ENCODE measurements around the gene CDH18. TPM values are rescaled to one million over a fixed set of nuclear protein-coding genes. Genes with fewer than 3 reads are reported as not detected.

Gene CDH18
- total RNA-seq, 3 donors from 2014 or later, result 0.76 TPM; not detected in 2

DNA sequence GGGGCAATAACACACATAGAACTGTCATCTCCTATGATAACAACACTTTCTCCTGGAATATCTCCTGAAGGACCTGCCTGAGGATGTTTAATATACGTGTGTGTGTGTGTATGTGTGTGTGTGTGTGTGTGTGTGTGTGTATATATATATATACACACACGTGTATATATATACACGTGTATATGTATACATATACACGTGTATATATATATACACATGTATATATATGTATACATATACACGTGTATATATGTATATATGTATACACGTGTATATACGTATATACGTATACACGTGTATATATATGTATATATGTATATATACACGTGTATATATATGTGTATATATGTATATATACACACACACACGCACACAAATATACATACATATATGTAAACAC, 27.5 kb downstream of the CDH18 start:
- no peaks in the 10 kb centered on the region for H3K9me3 ChIP-seq
- no peaks in the 10 kb centered on the region for H3K4me1 ChIP-seq (ENCODE audit: low read depth)
- H3K4me3 ChIP-seq, result no peak overlapping the region
- intact Hi-C loops (cut with DNase I, micrococcal nuclease), result no loop called here
- ATAC-seq (no peak), DNase-seq (no peak)
- TF ChIP-seq, protein P1, sequence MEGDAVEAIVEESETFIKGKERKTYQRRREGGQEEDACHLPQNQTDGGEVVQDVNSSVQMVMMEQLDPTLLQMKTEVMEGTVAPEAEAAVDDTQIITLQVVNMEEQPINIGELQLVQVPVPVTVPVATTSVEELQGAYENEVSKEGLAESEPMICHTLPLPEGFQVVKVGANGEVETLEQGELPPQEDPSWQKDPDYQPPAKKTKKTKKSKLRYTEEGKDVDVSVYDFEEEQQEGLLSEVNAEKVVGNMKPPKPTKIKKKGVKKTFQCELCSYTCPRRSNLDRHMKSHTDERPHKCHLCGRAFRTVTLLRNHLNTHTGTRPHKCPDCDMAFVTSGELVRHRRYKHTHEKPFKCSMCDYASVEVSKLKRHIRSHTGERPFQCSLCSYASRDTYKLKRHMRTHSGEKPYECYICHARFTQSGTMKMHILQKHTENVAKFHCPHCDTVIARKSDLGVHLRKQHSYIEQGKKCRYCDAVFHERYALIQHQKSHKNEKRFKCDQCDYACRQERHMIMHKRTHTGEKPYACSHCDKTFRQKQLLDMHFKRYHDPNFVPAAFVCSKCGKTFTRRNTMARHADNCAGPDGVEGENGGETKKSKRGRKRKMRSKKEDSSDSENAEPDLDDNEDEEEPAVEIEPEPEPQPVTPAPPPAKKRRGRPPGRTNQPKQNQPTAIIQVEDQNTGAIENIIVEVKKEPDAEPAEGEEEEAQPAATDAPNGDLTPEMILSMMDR (IDR thresholded peaks at IDR 0.05), result no peak
- H3K36me3 ChIP-seq (ENCODE audit: low read depth), result no peaks in the 10 kb centered on the region

DNA sequence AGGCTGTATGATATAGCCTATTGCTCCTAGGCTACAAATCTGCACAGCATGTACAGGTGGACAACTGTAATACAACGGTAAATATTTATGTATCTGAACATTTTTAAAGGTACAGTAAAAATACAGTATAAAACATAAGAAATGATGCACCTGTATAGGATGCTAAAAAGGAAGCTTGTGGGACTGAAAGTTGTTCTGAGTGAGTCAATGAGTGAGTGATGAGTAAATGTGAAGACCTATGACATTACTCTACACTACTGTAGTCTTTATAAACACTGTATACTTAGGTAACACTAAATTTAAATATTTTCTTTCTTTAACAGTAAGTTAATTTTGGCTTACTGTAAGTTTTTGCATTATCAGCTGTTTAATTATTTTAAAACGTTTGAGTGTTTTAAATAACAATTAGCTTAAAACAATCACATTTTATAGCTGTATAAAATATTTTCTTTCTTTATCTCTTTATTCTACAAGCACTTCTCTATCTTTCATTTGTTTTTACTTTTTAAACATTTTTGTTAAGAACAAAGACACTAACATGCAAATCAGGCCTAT, 28.1 kb downstream of the CDH18 start:
- TF ChIP-seq, protein P1 (IDR thresholded peaks at IDR 0.05), result no peak
- ATAC-seq (no peak), DNase-seq (no peak)
- H3K4me1 ChIP-seq (ENCODE audit: low read depth), result no peaks in the 10 kb centered on the region
- no peak overlapping the region for H3K4me3 ChIP-seq
- H3K36me3 ChIP-seq (ENCODE audit: low read depth), result no peaks in the 10 kb centered on the region
- intact Hi-C loops (cut with DNase I, micrococcal nuclease), result no loop called here
- no peaks in the 10 kb centered on the region for H3K9me3 ChIP-seq

DNA sequence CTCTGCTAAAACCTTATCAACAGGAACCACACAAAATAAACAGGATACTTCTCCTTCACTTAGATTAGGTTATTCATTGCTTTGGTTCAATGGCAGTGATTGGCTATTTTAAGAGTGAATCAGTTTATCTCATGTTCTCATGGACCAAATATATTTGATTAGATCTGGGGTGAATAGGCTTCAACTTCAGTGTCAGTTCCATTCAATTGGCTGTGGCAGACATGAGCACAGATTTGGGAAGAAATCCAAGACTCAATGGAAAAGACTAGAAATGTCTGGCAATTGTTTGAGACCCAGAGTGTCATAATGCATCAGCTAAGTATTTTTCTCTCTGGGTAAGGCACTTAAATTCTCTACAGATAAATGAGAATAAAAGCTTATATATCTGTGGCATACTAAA, 37.1 kb downstream of the CDH18 start:
- Histone ChIP-seq H3K36me3 (ENCODE audit: low read depth) (no peaks in the 10 kb centered on the region), H3K9me3 (no peaks in the 10 kb centered on the region), H3K4me3 (no peak overlapping the region), H3K4me1 (ENCODE audit: low read depth) (no peaks in the 10 kb centered on the region)
- no peak for ATAC-seq
- no peak for DNase-seq
- intact Hi-C loops (cut with DNase I, micrococcal nuclease), result no loop called here
- TF ChIP-seq, protein P1 (IDR thresholded peaks at IDR 0.05), result no peak

DNA sequence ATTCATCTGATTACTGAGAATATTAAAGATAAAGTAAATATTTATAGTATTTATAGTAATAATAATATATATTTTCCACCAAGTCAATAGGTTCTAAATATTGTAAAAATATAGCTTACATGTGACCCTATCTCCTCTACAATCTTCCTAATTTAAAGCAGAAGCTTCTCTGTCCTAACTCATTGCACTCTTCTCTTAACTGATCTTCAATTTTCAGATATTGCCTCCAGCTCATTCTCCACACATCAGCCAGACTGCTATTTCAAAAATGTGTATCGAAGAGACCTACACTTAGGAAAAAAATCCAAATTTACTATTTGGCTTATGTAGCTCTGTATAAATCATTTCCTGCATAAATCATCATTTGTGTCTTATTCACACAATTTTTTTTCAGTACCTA, 47.8 kb downstream of the CDH18 start:
- DNase-seq, result no peak
- no peaks in the 10 kb centered on the region for H3K4me1 ChIP-seq (ENCODE audit: low read depth)
- no peaks in the 10 kb centered on the region for H3K9me3 ChIP-seq
- ATAC-seq, result no peak
- H3K36me3 ChIP-seq (ENCODE audit: low read depth), result no peaks in the 10 kb centered on the region
- TF ChIP-seq, protein P1 (IDR thresholded peaks at IDR 0.05), result no peak
- no peak overlapping the region for H3K4me3 ChIP-seq
- intact Hi-C loops (cut with DNase I, micrococcal nuclease), result no loop called here

DNA sequence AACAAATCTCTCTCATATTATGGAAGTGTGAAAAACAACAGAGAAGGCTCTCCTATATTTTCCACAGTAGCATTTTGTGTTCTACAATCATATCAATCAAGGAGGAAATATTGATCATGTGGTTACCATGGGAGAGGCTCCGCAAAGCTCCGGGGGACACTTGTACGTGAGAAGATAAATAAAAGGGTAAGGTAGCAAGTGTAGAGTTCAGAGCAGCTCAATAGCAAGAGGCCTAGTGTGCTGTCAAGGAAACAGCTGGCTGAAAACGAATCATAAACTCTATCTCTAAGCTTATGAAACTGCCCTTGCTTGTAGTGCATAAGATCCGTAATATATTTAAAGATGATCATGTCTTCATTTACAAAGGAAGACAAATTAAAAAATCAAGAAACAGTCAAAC, 57.5 kb downstream of the CDH18 start:
- Histone ChIP-seq H3K4me1 (ENCODE audit: low read depth) (no peaks in the 10 kb centered on the region), H3K9me3 (no peaks in the 10 kb centered on the region), H3K36me3 (ENCODE audit: low read depth) (no peaks in the 10 kb centered on the region), H3K4me3 (no peak overlapping the region)
- no peak for ATAC-seq
- TF ChIP-seq, protein P1 (IDR thresholded peaks at IDR 0.05), result no peak
- intact Hi-C loops (cut with DNase I, micrococcal nuclease), result no loop called here
- no peak for DNase-seq
